Activated T-cell treated with anti-CD3 and anti-CD28 coated beads for 4 hours (primary cell): ENCODE data around the gene WWOX.
"Not testable (repeated sequence)": the region's sequence is repeated elsewhere in the genome, so short reads cannot be mapped to it uniquely, and the experiment has no call there.

Source experiments
- DNase-seq: peaks from one replicate; pipeline ENCODE4 v3.0.0-alpha.2; 2020

The WWOX gene

DNA sequence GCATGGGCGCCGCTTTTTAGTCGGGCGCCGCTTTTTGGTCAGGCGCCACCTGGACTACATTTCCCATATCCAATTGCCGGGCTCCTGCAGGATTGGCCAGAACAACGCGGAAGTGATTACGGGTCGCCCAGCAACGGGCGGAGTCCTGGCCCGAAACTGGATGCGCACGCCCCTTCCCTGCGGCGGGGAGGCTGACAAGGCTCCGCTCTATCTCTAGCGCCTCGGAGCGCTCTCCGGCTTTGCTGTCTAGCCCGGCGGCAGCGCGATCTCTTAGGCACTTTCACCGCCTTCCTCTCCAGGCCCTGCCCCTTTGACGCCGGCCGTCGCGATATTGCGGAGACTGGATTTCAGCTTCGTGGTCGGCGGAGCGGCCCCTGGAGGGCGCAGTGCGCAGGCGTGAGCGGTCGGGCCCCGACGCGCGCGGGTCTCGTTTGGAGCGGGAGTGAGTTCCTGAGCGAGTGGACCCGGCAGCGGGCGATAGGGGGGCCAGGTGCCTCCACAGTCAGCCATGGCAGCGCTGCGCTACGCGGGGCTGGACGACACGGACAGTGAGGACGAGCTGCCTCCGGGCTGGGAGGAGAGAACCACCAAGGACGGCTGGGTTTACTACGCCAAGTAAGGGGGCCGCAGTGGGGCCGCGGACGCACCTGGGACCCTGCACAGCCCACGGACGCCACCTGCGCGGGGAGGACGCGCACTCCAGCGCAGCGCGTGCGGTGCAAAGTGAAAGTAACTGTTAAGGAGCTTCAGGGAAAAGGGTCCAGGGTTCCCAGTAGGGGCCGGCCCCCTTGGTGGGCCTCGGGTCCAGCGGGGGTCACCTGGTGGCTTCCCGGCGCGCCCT, at the start of gene WWOX:
TSS of gene WWOX (plus strand) at position 384 of the 841 bp plus-strand sequence.
- peak; percentile 85 for DNase-seq

DNA sequence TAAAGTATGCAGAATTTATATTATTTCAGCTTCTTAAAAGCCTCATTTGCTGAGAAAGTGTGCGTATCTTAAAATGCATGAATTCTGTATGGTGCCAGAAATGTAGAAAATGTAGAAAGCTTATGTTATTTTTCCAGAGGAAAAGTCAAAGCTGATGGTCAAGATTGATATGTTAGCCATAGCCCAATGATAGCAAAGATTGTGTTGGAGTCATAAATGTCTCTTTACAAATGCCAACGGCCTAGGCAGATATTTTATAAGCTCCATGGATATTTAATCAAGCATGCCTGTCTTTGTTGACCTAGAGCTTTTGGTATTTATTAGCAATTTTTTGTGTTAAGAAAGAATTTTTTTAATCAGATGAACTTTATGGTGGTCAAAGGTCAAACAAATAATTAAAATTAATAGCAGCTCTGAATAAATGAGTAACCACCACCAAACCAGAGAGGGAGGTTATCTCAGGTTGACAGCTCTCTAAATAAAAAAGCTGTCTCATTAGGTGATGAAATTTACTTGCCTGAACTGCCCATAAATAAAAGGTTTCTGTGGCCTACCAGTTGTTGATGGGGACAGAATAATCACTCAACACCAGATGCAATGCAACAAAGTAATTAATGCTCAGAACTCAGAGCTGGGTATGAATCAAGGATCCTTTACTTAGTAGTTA, 48.6 kb upstream of the WWOX start:
- no peak for DNase-seq

DNA sequence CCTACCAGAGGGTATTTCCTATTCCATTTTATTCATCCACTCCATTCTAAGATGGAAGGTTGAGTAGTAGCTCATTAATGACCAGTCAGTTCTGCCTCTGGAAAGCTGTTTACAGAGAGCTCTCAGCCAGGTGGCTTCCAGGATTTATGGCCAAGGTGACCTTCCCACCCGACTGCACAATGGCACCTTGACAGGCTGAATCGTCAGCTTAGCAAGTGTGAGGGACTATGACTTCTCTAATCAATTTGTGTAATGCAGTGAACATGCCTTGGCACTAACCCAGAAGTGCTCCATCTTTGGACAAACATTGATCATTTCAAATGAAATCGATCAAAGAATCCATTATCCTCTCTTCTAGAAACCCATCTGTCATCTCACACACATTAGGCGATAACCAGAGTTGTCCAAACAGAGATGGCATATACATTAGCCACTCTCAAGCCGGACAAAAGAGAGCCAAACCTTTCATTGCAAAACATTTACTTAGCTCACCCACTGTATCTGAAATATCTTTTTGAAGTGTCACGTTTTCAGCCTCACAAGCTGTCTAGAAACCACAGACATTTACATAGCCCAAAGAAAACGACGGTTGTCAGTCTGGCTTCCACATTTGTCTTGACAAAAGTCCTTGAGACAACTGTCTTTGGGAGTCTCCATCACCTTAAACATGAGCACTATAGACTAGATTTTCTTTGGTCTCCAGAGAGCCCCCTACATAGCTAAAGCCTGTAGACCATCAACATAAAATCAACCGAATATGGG, 41.5 kb upstream of the WWOX start:
- no peak for DNase-seq

DNA sequence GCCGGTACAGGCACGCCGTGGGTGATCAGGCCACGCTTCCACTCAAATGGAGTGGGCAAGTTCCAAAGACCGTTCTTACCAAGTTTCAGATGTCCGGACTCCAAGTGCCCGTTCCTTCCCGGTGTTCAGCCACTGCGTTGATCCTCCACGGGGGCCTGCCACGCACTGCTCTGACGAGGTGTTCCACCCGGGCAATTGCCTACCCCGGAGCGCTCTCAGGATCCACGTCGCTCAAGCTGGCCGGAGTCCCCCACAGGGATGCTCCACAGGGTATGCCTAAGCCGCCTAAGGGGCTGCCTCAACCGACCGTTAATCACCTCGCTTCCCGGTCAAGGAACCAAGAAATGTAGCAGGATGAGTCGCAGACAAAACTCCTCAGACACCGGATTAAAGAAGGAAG, 39.6 kb upstream of the WWOX start:
- DNase-seq: not testable (repeated sequence)

DNA sequence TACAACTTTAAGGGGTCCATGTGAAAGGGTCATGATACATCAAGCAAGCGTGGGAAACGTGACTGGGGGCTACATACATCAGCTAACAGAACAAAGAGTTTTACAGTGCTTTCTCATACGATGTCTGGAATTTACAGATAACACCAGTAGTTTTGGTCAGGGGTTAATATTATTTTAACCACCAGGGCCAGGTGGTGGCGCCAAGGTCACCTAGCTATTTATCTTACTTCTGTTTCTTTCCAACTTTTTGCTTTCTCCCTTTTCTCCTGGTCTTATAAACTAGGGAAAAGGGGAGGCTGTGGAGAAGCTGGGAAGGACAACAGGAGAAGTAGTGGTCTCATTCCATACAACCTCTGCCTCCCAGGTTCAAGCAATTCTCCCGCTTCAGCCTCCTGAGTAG, 39.2 kb upstream of the WWOX start:
- DNase-seq: no peak

DNA sequence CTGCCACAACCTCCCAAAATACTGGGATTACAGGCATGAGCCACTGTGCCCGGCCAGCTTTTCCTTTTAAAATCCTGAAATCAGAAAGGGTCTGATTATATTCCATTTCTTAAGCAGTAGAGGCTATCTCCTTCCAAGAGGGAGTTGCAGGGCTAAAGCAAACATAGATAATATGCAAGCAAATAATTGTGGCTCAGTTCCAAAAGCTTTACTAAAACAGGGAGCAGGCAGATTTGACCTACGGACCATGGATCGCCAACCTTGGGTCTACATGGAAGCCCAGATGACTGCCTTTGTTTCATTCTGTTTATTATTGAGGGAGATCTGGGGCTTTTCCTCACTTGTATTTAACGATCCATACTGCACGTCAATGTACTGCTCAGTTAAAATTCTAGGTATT, 38.6 kb upstream of the WWOX start:
- DNase-seq: no peak

DNA sequence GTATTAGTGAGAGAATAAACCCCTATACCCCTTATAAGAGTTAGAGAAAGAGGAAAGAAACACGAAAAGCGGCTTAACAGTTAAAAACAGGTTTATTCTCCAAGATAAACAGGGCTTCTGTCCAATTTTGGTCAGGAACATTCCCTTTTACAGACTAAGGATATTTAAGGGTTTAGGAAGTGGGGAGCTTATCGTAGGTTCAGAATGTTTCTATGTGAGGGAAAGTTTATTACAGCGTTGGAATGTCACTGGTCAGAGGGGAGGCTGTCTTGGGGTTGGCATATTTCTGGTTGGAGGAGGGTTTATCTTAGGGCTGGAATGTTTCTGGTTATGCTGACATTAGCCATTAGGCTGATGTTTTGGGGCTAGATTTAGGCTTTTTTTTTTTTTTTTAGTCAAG, 34.1 kb upstream of the WWOX start:
- DNase-seq: no peak

DNA sequence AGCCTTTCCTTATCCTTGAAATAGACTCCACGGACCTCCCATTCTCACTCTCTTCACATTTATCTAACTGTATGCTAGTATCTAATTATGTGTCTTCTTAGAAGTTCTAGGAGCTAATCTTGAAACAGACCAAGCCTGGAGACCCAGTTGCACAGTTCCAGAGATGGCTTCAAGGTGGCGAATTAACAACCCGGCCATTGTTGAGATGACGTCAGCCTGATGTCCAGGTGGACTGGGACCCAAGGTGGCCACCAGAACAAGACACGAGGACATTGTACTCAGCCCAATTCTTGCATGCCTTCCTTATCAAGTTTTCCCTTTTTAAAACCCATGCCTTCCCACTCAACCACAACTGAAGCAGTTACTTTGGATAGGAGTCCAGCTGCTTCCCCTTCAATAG, 29.5 kb upstream of the WWOX start:
- DNase-seq: no peak

DNA sequence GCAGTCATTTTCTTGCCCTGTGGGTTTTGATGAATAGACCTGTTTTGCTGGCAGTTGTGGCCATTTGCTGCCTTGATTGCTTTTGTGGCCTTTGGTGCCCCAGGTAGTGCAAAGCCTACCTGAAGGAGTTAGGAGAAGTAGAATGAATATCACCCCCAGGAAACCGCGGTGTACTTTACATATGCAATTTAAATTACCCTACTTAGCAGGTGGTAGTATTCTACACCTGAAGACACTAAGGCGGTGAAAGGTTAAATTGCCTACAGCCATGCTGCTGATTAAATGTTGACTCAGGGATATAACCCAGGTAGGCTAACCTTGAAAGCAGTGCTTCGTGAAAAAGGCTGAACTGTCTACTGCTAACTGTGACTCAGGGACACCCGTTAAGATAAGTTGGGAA, 27.2 kb upstream of the WWOX start:
- DNase-seq: no peak

DNA sequence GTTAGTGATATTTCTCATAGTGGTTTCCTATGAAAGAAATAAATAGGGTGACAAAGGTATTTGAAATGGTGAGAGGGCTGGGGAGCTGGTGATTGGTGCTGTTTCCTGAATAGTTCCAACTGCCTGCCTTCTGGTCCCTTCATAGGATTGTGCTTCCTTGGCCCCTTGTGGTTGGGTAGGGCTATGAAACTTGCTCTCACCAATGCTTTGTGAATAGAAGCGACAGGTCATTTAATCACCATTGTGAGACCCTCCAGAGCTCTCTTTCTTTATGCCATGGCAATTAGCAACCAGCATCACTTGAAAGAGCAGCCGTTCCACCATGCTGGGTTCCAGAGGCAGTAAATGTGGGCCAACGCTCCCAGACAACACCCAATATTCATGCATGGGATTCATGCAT, 23.7 kb upstream of the WWOX start:
- DNase-seq: no peak

DNA sequence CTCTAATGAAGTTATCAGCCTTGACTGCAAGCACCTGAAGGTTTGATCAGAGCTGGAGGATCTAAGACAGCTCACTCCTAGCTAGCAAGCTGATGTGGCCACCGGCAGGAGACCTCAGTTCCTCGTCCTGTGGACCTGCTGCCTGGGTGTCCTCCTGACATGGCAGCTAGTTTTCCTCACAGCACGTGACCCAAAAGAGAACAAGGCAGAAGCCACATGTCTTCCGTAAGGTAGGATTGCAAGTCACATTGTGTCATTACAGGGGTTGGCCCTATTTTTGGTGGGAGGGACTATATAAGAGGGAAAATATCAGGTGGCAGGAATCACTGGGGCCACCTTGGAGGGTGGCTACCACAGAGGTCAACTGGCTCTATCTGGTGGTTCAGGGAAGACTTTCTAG, 18.1 kb upstream of the WWOX start:
- DNase-seq: no peak

DNA sequence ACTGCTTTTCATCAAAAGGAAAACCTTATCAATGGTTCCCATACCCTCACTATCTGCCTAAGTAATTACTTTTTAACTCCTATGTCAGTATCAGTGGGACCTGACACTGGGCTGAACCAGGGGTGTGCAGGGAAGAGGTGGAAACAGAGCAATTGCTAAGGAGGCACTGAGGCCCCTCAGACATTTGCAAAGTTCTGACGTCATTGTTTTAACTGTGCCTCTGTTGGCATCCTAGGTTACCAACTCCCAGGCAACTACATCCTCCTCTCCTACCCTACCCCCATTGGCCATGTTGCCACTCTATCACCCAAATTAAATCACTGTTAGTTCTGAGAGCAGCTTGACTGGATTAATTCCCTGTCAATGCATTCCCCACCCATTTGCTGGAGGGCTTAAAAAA, 8.0 kb upstream of the WWOX start:
- DNase-seq: no peak

DNA sequence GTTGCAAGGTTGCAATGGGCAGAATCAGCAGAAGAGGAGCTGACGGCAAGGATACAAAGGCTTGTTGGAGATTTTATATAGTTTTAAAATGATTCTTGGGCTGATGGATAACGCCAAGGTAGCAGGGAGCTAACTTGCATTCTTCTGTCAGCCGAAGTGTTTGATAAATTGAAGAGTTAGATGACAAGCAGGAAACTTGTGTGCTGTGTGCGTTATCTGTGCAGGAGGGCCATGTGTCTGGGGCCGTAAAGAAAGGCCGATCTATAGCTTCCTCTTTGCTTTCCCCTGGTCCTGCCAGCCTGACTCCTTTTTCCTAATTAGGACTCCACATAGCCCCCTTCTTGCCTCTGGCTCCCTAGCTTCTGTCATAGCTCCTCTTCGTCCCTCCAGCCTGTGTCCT, 6.7 kb upstream of the WWOX start:
- DNase-seq: no peak

DNA sequence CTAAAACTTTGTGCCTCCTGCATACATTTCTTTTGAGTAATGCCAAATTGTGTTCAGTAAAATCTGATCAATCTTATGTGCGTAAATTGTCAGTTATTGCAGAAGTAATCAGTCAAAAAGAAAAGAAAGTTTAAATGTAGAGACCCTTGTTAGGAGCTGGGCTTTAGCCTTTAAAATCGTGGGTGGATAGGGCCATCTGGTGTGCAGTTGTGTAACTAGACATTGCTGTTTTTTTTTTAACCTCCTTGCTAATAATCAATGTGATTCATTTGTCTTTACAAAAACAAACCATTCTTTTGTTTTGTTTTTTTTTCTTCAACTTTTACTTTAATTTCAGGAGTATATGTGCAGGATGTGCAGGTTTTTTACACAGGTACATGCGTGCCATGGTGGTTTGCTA, 5.3 kb upstream of the WWOX start:
- no peak for DNase-seq

DNA sequence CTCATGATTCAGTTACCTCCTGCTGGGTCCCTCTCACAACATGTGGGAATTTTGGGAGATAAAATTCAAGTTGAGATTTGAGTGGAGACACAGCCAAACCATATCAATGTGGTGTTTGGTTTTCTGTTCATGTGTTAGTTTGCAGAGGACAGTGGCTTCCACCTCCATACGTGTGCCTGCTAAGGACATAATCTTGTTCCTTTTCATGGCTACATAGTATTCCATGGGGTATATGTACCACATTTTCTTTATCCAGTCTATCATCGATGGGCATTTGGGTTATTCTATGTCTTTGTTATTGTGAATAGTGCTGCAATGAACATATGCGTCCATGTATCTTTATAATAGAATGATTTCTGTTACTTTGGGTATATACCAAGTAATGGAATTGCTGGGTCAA, 4.5 kb upstream of the WWOX start:
- no peak for DNase-seq

DNA sequence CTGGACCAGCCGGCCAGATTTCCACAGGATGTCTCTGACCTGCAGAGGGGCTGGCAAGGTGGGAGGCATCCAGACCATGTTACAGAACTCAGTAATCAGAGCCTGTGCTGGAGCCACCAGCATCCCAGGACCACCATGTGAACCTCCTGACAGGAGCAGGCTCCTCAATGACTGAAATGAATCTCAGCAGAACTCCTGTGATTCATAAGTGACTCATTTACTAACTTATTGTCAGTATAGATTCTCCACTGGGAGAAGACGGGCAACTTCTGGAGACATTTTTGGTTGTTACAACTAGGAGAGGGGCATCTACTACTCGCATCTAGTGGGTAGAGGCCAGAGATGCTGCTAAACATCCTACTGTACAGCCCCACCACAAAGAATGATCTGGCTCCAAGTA, 3.1 kb upstream of the WWOX start:
- no peak for DNase-seq

DNA sequence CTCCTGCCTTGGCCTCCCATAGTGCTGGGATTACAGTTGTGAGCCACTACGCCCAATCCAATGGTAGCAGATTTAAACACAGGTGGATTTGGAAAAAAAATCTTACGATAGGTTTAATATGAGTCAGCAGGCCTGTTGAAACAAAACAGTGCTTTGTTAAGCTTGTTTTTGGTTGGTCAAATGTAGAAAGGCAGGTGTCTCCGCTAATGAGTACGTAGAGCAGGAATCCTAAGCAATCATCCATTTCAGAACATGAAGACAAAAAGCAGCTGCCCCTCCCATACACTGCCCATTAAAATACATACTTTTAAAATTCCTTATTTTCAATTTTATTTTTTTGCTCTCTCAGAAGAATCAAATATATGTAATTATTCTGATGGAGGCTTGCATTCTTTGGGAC, 1.9 kb upstream of the WWOX start:
- DNase-seq: no peak

DNA sequence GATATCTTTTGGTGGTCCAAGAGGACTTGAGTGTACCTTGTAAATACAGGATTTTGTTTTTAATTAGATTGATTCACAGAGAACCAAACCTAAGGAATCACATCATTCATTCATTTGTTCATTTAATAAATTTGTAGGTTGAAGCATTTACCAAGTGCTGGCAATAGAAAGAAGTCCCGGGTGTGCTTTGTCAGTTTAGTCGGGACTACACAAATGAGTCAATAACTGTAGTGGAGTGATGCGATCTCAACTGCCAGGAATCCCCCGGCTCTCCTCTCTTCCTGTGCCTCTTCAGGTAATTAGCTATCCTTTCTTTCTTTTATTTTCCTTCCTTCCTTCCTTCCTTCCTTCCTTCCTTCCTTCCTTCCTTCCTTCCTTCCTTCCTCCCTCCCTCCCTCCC, 1.4 kb upstream of the WWOX start:
- no peak for DNase-seq

DNA sequence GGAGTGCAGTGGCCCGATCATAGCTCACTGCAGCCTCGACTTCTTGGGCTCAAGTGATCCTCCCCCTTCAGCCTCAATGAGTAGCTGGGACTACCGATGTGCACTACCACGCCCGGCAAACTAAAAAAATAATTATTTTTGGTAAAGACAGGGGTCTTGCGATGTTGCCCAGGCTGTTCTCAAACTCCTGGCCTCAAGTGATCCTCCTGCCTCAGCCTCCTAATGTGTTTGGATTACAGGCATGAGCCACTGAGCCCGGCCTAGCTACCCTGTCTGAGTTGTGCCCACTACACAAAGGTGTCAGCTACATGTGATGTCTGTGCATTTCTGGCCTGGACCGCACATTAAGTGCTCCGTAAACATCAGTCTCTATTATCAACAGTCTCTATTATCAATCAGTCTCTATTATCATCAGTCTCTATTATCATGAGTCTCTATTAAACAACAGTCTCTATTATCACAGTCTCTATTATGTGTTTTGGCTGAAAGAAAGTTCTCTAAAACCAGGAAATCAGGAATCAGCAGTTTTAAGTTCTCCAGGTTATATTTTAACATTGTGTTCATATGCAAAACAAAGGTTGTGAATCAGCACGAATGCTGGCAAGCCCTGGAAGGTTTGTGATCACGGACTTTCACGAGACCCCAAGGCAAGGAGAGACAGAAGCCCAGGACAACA, 721 bp upstream of the WWOX start:
- DNase-seq: no peak

DNA sequence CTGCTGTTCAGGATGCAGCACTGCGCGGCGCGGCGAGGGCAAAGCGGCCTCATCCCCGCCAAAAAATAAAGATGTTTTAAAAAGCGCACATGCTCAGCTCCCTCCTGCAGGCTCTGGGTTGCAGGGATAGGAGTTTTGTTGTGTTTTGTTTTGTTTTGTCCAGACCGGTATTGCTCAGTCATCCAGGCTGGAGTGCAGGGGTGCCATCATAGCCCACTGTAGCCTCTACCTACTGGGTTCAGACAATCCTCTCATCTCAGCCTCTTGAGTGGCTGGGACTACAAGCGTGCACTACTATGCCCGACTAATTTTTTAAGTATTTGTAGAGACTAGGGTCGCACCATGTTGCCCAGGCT, 636 bp downstream of the WWOX start:
- no peak for DNase-seq

DNA sequence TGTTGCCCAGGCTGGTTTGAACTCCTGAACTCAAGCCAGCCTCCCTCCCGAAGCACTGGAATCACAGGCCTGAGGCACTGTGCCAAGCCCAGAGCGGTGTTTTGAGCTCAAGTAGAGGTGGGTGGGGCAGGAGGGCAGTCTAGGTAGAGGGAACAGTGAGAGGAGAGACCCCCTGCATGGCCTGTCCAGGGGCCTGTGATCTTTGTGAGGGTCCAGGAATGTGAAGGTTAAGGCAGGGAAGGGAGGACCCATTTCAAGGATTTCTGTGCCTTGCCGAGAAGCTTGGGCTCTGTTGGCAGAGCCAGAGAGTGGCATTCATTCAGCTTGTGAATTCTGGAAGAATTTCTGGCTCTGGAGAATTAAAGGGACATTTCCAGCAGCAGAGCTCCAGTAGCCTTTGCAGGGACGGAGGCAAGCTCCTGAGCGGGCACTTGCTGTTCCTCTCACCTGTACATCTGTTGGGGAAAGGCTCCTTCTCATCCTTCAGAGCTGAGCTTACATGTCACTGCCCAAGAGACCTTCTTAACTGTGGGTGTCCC, 2.7 kb downstream of the WWOX start:
- no peak for DNase-seq

DNA sequence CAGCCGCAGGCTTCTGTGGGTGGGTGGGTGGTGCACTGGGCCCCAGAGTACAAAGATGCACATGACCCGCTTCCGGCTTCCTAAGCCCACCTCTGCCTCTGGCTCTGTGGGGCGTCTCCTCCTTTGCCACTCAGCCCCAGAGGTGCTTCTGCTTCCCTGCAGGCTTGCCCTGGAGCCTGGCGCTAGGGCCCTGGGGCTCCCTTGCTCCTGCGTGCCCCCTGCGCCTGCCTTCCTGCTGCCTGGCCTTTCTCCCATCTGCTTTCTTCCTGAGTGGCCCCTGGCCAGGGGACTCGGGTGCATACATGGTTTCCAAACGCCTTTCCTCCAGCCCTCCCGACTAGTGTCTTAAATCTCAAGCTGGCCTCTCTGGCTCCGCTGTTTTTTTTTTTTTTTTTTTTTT, 3.4 kb downstream of the WWOX start:
- no peak for DNase-seq

DNA sequence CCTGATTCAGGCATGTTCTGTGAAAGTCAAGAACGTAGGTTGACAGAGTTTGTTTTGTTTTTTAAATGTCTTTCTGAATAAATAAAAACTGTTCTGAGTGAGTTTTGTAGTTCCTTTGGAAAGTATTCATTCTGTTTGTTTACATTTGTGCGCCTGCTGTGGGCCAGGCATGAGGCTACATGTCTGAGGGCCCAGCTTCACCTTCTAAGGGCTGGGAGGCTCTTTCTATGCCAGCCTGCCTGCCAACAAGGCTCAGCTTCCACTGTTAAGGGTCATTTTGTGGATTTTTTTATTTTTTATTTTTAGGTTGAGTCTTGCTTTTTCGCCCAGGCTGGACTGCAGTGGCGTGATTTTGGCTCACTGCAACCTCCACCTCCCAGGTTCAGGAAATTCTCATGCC, 6.1 kb downstream of the WWOX start:
- no peak for DNase-seq
